Measurements from ENCODE around the gene NRG3.
A peak's percentile ranks its signal among the peaks of the same experiment; 100 is the strongest.

NRG3 gene

GRCh38 chr10:81874875-81875466, at the start of gene NRG3:
Gene NRG3, plus strand, starts transcription at chr10:81875194.
- DNase-seq, result peak; percentile 34

DNA sequence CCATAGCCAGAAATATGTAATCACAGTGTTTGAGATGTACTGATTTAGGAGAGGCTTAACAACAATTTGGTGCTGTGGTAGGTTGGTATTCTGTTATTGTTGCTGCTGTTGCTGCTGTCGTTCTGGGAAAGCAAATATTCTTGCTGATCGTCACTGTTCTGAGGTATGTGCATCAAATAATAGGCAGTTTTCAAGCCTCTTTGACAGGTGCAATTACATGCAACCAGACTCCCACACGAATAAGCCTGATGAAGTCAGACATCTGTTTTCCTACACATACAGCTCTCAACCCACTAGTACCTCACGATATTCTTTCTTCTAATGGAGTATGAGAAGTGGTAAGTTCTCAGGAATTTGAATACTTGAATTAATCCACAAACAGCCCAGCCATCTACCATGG, 46.7 kb upstream of the NRG3 start:
- no peak for DNase-seq

- DNase-seq, result no peak
Observed at GRCh38 chr10:81831060-81831459, 43.9 kb upstream of the NRG3 start.

- DNase-seq, result no peak
Observed at GRCh38 chr10:81838950-81839349, 36.0 kb upstream of the NRG3 start.

- DNase-seq, result no peak
Observed at GRCh38 chr10:81843042-81843441, 32.0 kb upstream of the NRG3 start.

GRCh38 chr10:81847675-81848074, 27.3 kb upstream of the NRG3 start:
- DNase-seq, result no peak

GRCh38 chr10:81848514-81848913, 26.5 kb upstream of the NRG3 start:
- no peak for DNase-seq

DNA sequence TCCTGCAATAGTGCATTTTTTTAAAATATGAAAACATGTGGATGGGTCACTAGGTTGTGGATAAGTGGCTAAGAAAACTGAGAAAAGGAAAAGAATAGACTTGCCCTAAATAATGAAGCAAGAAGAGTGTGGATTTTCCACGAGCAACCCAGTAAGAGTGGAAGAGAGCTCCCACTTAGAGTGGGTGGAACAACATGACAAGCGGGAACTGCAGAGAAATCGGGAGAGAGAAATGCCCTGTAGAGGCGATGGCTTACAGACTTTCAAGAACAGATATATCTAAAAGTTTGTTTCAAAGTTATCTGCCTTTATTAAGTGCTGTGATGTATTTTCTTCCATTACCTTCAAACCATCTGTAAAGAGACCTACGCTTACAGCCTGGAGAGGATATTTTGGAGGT, 26.1 kb upstream of the NRG3 start:
- no peak for DNase-seq

GRCh38 chr10:81862596-81862995, 12.4 kb upstream of the NRG3 start:
- no peak for DNase-seq

DNA sequence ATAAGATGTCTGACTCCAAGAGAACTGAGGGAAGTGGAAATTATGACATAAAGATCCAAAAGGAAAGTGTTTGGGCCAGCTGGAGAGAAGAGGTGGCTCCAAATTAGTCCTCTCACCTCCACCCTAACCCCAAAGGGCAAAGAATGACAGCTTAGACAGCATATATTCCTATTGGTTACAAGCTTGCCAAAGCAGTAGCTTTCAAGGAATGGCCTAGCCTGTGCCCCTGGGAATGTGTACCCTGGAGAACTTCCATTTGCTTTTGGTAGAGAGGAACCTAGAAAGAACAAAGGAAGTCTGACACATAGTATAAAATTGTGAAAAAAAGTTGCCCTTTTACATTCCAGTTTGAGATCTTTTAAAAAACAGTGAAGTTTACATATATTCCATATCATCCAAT, 11.2 kb upstream of the NRG3 start:
- no peak for DNase-seq

GRCh38 chr10:81865581-81865980, 9.4 kb upstream of the NRG3 start:
- DNase-seq, result no peak

- no peak for DNase-seq
Observed at GRCh38 chr10:81866753-81867152, 8.2 kb upstream of the NRG3 start.

GRCh38 chr10:81870472-81870871, 4.5 kb upstream of the NRG3 start:
- DNase-seq, result no peak

GRCh38 chr10:81871558-81871957, 3.4 kb upstream of the NRG3 start:
- DNase-seq, result no peak

GRCh38 chr10:81872206-81872862, 2.7 kb upstream of the NRG3 start:
- DNase-seq, result no peak

GRCh38 chr10:81873231-81873931, 1.6 kb upstream of the NRG3 start:
- no peak for DNase-seq

- peak; percentile 56 for DNase-seq
Observed at GRCh38 chr10:81873932-81874816, 820 bp upstream of the NRG3 start.

DNA sequence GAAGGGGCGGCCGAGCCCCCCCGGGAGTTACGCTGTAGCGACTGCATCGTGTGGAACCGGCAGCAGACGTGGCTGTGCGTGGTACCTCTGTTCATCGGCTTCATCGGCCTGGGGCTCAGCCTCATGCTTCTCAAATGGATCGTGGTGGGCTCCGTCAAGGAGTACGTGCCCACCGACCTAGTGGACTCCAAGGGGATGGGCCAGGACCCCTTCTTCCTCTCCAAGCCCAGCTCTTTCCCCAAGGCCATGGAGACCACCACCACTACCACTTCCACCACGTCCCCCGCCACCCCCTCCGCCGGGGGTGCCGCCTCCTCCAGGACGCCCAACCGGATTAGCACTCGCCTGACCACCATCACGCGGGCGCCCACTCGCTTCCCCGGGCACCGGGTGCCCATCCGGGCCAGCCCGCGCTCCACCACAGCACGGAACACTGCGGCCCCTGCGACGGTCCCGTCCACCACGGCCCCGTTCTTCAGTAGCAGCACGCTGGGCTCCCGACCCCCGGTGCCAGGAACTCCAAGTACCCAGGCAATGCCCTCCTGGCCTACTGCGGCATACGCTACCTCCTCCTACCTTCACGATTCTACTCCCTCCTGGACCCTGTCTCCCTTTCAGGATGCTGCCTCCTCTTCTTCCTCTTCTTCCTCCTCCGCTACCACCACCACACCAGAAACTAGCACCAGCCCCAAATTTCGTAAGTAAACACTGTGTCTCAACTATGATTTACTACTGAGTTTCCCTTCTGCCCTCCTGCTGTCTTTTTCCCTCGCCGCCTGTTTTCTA, 666 bp downstream of the NRG3 start:
- no peak for DNase-seq

- DNase-seq, result peak; percentile 19
Observed at GRCh38 chr10:81876253-81877077, 1.5 kb downstream of the NRG3 start.

DNA sequence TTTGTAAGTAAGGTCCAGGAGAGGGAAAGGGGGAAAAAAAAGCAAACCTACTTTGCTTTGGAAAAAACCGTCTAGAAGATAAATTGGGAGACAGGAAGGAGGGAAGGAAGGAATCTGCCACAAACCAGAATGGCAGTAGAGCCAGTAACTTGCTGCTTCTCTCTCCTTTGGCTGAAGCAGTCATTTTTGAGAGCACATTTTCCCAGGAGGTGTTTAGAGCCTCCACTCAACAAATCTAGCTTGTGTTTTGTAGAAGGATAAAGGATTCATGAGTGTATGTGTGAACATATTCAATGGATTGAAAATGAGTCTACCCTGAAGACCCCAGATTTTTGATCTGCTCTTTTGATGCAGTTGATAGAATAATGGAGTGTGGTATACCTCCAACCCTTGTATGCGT, 2.6 kb downstream of the NRG3 start:
- no peak for DNase-seq

- no peak for DNase-seq
Observed at GRCh38 chr10:81882011-81882410, 7.0 kb downstream of the NRG3 start.

- no peak for DNase-seq
Observed at GRCh38 chr10:81884856-81885255, 9.9 kb downstream of the NRG3 start.

Data from NCI-H510A (cell line).